Measurements from ENCODE around the gene KLRD1. TPM values are rescaled to one million over a fixed set of nuclear protein-coding genes. Genes with fewer than 3 reads are reported as not detected.
A peak's percentile ranks its signal among the peaks of the same experiment; 100 is the strongest.

The KLRD1 gene
- total and polyA plus RNA-seq, 2 donors (not counting 1 experiment from before 2014, with no cell fraction given), result 0.06 to 0.17 TPM

- no peak overlapping the region for H3K4me2 ChIP-seq (ENCODE audit: extremely low read depth, insufficient read depth, low read length)
- TF ChIP-seq EZH2 (IDR thresholded peaks at IDR 0.05; ENCODE audit: low read length, missing control alignments) (no peak), CTCF (conservative IDR thresholded peaks at IDR 0.05 in 1 of 2, IDR thresholded peaks at IDR 0.05 in 1 of 2; ENCODE audit: low read depth in 1 of 2, low read length in 2 of 2) (no peak)
- H3K4me1 ChIP-seq (ENCODE audit: control insufficient read depth, extremely low read depth, insufficient read depth, low read length), result no peaks in the 10 kb centered on the region
- no peak overlapping the region for H3K9ac ChIP-seq (ENCODE audit: insufficient read depth, low read length)
- no peaks in the 10 kb centered on the region for H3K9me3 ChIP-seq (ENCODE audit: control insufficient read depth, insufficient read depth, low read depth, low read length)
- no peaks in the 10 kb centered on the region for H3K79me2 ChIP-seq (ENCODE audit: control insufficient read depth, insufficient read depth, low read length)
- no peaks in the 10 kb centered on the region for H3K27me3 ChIP-seq (ENCODE audit: control insufficient read depth, insufficient read depth, low read length)
- no peaks in the 10 kb centered on the region for H3K36me3 ChIP-seq (ENCODE audit: control insufficient read depth, insufficient read depth, low read length)
- no peak overlapping the region for H3K4me3 ChIP-seq (replicated peaks in 1 of 4; ENCODE audit: control extremely low read depth in 1 of 4, insufficient read depth in 1 of 4, low read depth in 3 of 4, low read length in 4 of 4)
- no peak for DNase-seq (ENCODE audit: low read depth in 2 of 2)
- no peaks in the 10 kb centered on the region for H4K20me1 ChIP-seq (ENCODE audit: control insufficient read depth, extremely low read depth, insufficient read depth, low read length)
- H3K27ac ChIP-seq (ENCODE audit: insufficient read depth, low read length), result no peak overlapping the region
- no peak overlapping the region for H2AFZ ChIP-seq (ENCODE audit: low read length)
Measured at GRCh38 chr12:10279937-10280336, 27.7 kb upstream of the KLRD1 start.

- no peak overlapping the region for H3K9ac ChIP-seq (ENCODE audit: insufficient read depth, low read length)
- TF ChIP-seq CTCF (conservative IDR thresholded peaks at IDR 0.05 in 1 of 2, IDR thresholded peaks at IDR 0.05 in 1 of 2; ENCODE audit: low read depth in 1 of 2, low read length in 2 of 2) (no peak), EZH2 (IDR thresholded peaks at IDR 0.05; ENCODE audit: low read length, missing control alignments) (no peak)
- H2AFZ ChIP-seq (ENCODE audit: low read length), result no peak overlapping the region
- no peaks in the 10 kb centered on the region for H3K9me3 ChIP-seq (ENCODE audit: control insufficient read depth, insufficient read depth, low read depth, low read length)
- H3K27ac ChIP-seq (ENCODE audit: insufficient read depth, low read length), result no peak overlapping the region
- no peak overlapping the region for H3K4me2 ChIP-seq (ENCODE audit: extremely low read depth, insufficient read depth, low read length)
- H4K20me1 ChIP-seq (ENCODE audit: control insufficient read depth, extremely low read depth, insufficient read depth, low read length), result no peaks in the 10 kb centered on the region
- peak in 1 of 2 donors; percentile 5 for DNase-seq (ENCODE audit: low read depth in 2 of 2)
- H3K4me3 ChIP-seq (replicated peaks in 1 of 4; ENCODE audit: control extremely low read depth in 1 of 4, insufficient read depth in 1 of 4, low read depth in 3 of 4, low read length in 4 of 4), result no peak overlapping the region
- H3K79me2 ChIP-seq (ENCODE audit: control insufficient read depth, insufficient read depth, low read length), result no peaks in the 10 kb centered on the region
- no peaks in the 10 kb centered on the region for H3K36me3 ChIP-seq (ENCODE audit: control insufficient read depth, insufficient read depth, low read length)
- H3K27me3 ChIP-seq (ENCODE audit: control insufficient read depth, insufficient read depth, low read length), result no peaks in the 10 kb centered on the region
- H3K4me1 ChIP-seq (ENCODE audit: control insufficient read depth, extremely low read depth, insufficient read depth, low read length), result no peaks in the 10 kb centered on the region
Measured at GRCh38 chr12:10283027-10283426, 24.6 kb upstream of the KLRD1 start.

GRCh38 chr12:10285919-10286318 lies 21.8 kb upstream of the KLRD1 start:
- Histone ChIP-seq H3K4me1 (ENCODE audit: control insufficient read depth, extremely low read depth, insufficient read depth, low read length) (no peaks in the 10 kb centered on the region), H3K4me3 (replicated peaks in 1 of 4; ENCODE audit: control extremely low read depth in 1 of 4, insufficient read depth in 1 of 4, low read depth in 3 of 4, low read length in 4 of 4) (no peak overlapping the region), H2AFZ (ENCODE audit: low read length) (no peak overlapping the region), H3K4me2 (ENCODE audit: extremely low read depth, insufficient read depth, low read length) (no peak overlapping the region), H4K20me1 (ENCODE audit: control insufficient read depth, extremely low read depth, insufficient read depth, low read length) (no peaks in the 10 kb centered on the region), H3K9ac (ENCODE audit: insufficient read depth, low read length) (no peak overlapping the region), H3K36me3 (ENCODE audit: control insufficient read depth, insufficient read depth, low read length) (no peaks in the 10 kb centered on the region), H3K27me3 (ENCODE audit: control insufficient read depth, insufficient read depth, low read length) (no peaks in the 10 kb centered on the region), H3K27ac (ENCODE audit: insufficient read depth, low read length) (no peak overlapping the region), H3K9me3 (ENCODE audit: control insufficient read depth, insufficient read depth, low read depth, low read length) (no peaks in the 10 kb centered on the region), H3K79me2 (ENCODE audit: control insufficient read depth, insufficient read depth, low read length) (no peaks in the 10 kb centered on the region)
- no peak for DNase-seq (ENCODE audit: low read depth in 2 of 2)
- TF ChIP-seq EZH2 (IDR thresholded peaks at IDR 0.05; ENCODE audit: low read length, missing control alignments) (no peak), CTCF (conservative IDR thresholded peaks at IDR 0.05 in 1 of 2, IDR thresholded peaks at IDR 0.05 in 1 of 2; ENCODE audit: low read depth in 1 of 2, low read length in 2 of 2) (no peak)
